PC-9 (cell line): ENCODE results near the gene MPZ. TPM values are rescaled to one million over a fixed set of nuclear protein-coding genes. Genes with fewer than 3 reads are reported as not detected.

ENCODE experiments used
- BruUV-seq: library from RNA; stranded (reverse); fragments of 400-500 nt; replicated peaks from 2 replicates; lab custom pipeline; 2021; lab: Mats Ljungman, UMichigan
- CTCF ChIA-PET: fragments of 300-600 bp; sonication (Branson Sonifier 250); formaldehyde crosslinking; loops from one replicate; lab custom pipeline; 2022; ENCODE audit warnings: antibody characterized with exemption; lab: Charles Lee
- POLR2A ChIA-PET: fragments of 300-600 bp; sonication (Branson Sonifier 250); formaldehyde crosslinking; loops from one replicate; lab custom pipeline; 2022; ENCODE audit warnings: antibody characterized with exemption; ENCODE audit not compliant: unreplicated experiment; lab: Charles Lee
- DNase-seq, 2 experiments: peaks; one replicate each; pipeline versions ENCODE4 v3.0.0 to v3.0.0-alpha.2; 2015 to 2022; ENCODE audit warnings: mixed read lengths in 1 of 2
- H2AFZ ChIP-seq: fragments of 200-600 bp; sonication (generic); 2 replicates; pipeline ENCODE4 v1.8.1; 2017; ENCODE audit warnings: antibody characterized with exemption
- H3F3A ChIP-seq: fragments of 200-600 bp; sonication (generic); 2 replicates; pipeline ENCODE4 v1.8.1; 2017; ENCODE audit warnings: antibody characterized with exemption, mild to moderate bottlenecking, low read depth; ENCODE audit not compliant: insufficient read depth
- H3K27ac ChIP-seq: fragments of 200-600 bp; sonication (generic); 2 replicates; pipeline ENCODE4 v1.6.1; 2016; ENCODE audit warnings: mixed run types
- H3K27me3 ChIP-seq: fragments of 200-600 bp; sonication (generic); 2 replicates; pipeline ENCODE4 v1.6.1; 2016; ENCODE audit warnings: low read depth, mixed run types; ENCODE audit not compliant: insufficient read depth
- H3K36me3 ChIP-seq: fragments of 200-600 bp; sonication (generic); 2 replicates; pipeline ENCODE4 v1.6.1; 2016; ENCODE audit warnings: low read depth, mixed run types
- H3K4me1 ChIP-seq: fragments of 200-600 bp; sonication (generic); replicated peaks from 2 replicates; pipeline ENCODE4 v1.6.1; 2016; ENCODE audit warnings: mixed run types; ENCODE audit not compliant: insufficient read depth
- H3K4me2 ChIP-seq: fragments of 200-600 bp; sonication (generic); 2 replicates; pipeline ENCODE4 v1.6.1; 2017; ENCODE audit warnings: mixed run types
- H3K4me3 ChIP-seq: fragments of 200-600 bp; sonication (generic); 2 replicates; pipeline ENCODE4 v1.6.1; 2016; ENCODE audit warnings: mixed run types
- H3K79me2 ChIP-seq: fragments of 200-600 bp; sonication (generic); 2 replicates; pipeline ENCODE4 v1.6.1; 2017; ENCODE audit warnings: low read depth, mixed run types
- H3K9me2 ChIP-seq: fragments of 200-600 bp; sonication (generic); 2 replicates; pipeline ENCODE4 v1.8.1; 2017; ENCODE audit warnings: mild to moderate bottlenecking; ENCODE audit not compliant: insufficient read depth
- H3K9me3 ChIP-seq: fragments of 200-600 bp; sonication (generic); 2 replicates; pipeline ENCODE4 v1.8.1; 2016; ENCODE audit warnings: low read depth; ENCODE audit not compliant: insufficient read depth
- H4K20me1 ChIP-seq: fragments of 200-600 bp; sonication (generic); 2 replicates; pipeline ENCODE4 v1.8.1; 2017; ENCODE audit not compliant: insufficient read depth
- EZH2 ChIP-seq: fragments of 200-600 bp; sonication (generic); IDR thresholded peaks from 2 replicates; pipeline ENCODE4 v1.8.0; 2017; ENCODE audit warnings: antibody characterized with exemption, low read depth
- intact Hi-C: fragments of 100-400 bp; cut with micrococcal nuclease; formaldehyde crosslinking; loops from one replicate; pipeline ENCODE4 v1.10.0; 2022; ENCODE audit not compliant: unreplicated experiment
- total RNA-seq: library from RNA; stranded (reverse); gene quantifications from 2 replicates; pipeline ENCODE4 v1.2.3, GENCODE V29; 2021
- TF ChIP-seq, protein P1 (sequence below): fragments of 200-600 bp; sonication (generic); conservative IDR thresholded peaks from 2 replicates; pipeline ENCODE4 v1.6.1; 2017; ENCODE audit warnings: mixed run types, antibody characterized with exemption, mild to moderate bottlenecking, moderate library complexity

MPZ gene
- total RNA-seq, 1 experiment from 2014 or later: 0.39 TPM

- Histone ChIP-seq H3K9me3 (no peaks in the 10 kb centered on the region), H4K20me1 (no peaks in the 10 kb centered on the region), H3K4me3 (no peak overlapping the region), H3F3A (no peaks in the 10 kb centered on the region), H3K36me3 (no peaks in the 10 kb centered on the region), H3K27ac (no peak overlapping the region), H3K9me2 (no peaks in the 10 kb centered on the region), H3K27me3 (no peaks in the 10 kb centered on the region), H2AFZ (no peak overlapping the region), H3K4me1 (no peaks in the 10 kb centered on the region), H3K79me2 (no peaks in the 10 kb centered on the region), H3K4me2 (no peak overlapping the region)
- intact Hi-C loops: no loop called here
- no peak for DNase-seq
- ChIA-PET CTCF (no interaction called here), POLR2A (no interaction called here)
- TF ChIP-seq, protein P1, sequence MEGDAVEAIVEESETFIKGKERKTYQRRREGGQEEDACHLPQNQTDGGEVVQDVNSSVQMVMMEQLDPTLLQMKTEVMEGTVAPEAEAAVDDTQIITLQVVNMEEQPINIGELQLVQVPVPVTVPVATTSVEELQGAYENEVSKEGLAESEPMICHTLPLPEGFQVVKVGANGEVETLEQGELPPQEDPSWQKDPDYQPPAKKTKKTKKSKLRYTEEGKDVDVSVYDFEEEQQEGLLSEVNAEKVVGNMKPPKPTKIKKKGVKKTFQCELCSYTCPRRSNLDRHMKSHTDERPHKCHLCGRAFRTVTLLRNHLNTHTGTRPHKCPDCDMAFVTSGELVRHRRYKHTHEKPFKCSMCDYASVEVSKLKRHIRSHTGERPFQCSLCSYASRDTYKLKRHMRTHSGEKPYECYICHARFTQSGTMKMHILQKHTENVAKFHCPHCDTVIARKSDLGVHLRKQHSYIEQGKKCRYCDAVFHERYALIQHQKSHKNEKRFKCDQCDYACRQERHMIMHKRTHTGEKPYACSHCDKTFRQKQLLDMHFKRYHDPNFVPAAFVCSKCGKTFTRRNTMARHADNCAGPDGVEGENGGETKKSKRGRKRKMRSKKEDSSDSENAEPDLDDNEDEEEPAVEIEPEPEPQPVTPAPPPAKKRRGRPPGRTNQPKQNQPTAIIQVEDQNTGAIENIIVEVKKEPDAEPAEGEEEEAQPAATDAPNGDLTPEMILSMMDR: no peak
- no peak for TF ChIP-seq EZH2
- BruUV-seq: no TSS peak
These were observed 10.4 kb downstream of the MPZ start for GRCh38 chr1:161299347-161299746.

- Histone ChIP-seq H4K20me1 (no peaks in the 10 kb centered on the region), H2AFZ (no peak overlapping the region), H3K4me3 (no peak overlapping the region), H3K27ac (no peak overlapping the region), H3K4me2 (no peak overlapping the region), H3K36me3 (no peaks in the 10 kb centered on the region), H3K9me3 (no peaks in the 10 kb centered on the region), H3K79me2 (no peaks in the 10 kb centered on the region), H3F3A (no peaks in the 10 kb centered on the region), H3K4me1 (no peaks in the 10 kb centered on the region), H3K27me3 (no peaks in the 10 kb centered on the region), H3K9me2 (no peaks in the 10 kb centered on the region)
- ChIA-PET POLR2A (no interaction called here), CTCF (no interaction called here)
- no TSS peak for BruUV-seq
- DNase-seq: no peak
- no peak for TF ChIP-seq EZH2
- TF ChIP-seq, protein P1: no peak
- intact Hi-C loops: no loop called here
These were observed 11.7 kb downstream of the MPZ start for GRCh38 chr1:161298116-161298515.

- no peak overlapping the region for H3K27ac ChIP-seq
- no peaks in the 10 kb centered on the region for H3K27me3 ChIP-seq
- intact Hi-C loops: no loop called here
- no peaks in the 10 kb centered on the region for H3K4me1 ChIP-seq
- no peak overlapping the region for H3K4me2 ChIP-seq
- H3K36me3 ChIP-seq: no peaks in the 10 kb centered on the region
- H3K79me2 ChIP-seq: no peaks in the 10 kb centered on the region
- no peaks in the 10 kb centered on the region for H3F3A ChIP-seq
- no peak for DNase-seq
- CTCF ChIA-PET: no interaction called here
- H3K9me3 ChIP-seq: no peaks in the 10 kb centered on the region
- BruUV-seq: no TSS peak
- H4K20me1 ChIP-seq: no peaks in the 10 kb centered on the region
- H3K9me2 ChIP-seq: no peaks in the 10 kb centered on the region
- POLR2A ChIA-PET: no interaction called here
- no peak overlapping the region for H3K4me3 ChIP-seq
- no peak for TF ChIP-seq EZH2
- TF ChIP-seq, protein P1: no peak
- H2AFZ ChIP-seq: no peak overlapping the region
These were observed 12.4 kb downstream of the MPZ start for GRCh38 chr1:161297415-161297814.
